ENCODE data around the gene COX20.

GRCh38 chr1:244807138-244807537 is 28.3 kb upstream of the COX20 start:
- TF ChIP-seq CTCF (conservative IDR thresholded peaks at IDR 0.05) (no peak), EZH2 (IDR thresholded peaks at IDR 0.05; ENCODE audit: low read depth) (no peak)

Data from PC-9 (cell line).